Measurements from ENCODE around the gene TBATA.

DNA sequence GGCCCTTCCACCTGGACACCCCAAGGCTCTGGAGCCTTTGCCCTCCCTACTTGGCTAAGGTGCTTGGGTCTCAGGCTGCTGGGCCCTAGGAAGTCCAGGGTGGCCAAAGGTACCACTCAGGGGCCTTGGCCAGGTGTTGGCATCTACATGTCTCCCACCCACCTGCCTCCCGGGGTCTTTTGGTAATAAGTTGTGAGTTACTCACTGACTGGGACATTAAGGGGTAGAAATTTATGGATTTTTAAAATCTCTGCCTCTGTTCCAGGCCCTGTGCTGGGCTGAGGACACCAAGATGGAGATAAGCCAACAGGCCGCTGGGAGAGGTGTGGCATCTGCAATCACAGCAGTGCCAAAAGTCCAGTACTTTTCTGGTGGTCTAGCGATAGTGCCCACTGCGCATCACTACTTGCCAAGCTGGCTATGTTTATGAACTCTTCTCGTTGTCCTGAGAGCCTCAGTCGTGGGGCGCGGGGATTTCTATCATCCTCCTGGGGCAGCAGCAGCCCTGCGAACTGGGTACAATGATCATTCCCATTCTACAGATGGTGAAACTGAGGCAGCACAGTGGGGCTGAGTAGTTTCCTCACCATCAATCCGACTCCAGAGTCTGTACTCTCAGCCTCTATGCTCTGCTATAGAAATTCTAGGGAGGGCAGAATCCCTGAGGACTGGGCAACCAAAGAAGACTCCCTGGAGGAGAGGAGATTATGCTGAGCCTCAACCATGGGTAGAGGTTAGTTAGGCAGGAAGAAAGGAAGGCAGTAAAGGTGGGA lies 36.2 kb downstream of the TBATA start:
- TF ChIP-seq, protein P1, sequence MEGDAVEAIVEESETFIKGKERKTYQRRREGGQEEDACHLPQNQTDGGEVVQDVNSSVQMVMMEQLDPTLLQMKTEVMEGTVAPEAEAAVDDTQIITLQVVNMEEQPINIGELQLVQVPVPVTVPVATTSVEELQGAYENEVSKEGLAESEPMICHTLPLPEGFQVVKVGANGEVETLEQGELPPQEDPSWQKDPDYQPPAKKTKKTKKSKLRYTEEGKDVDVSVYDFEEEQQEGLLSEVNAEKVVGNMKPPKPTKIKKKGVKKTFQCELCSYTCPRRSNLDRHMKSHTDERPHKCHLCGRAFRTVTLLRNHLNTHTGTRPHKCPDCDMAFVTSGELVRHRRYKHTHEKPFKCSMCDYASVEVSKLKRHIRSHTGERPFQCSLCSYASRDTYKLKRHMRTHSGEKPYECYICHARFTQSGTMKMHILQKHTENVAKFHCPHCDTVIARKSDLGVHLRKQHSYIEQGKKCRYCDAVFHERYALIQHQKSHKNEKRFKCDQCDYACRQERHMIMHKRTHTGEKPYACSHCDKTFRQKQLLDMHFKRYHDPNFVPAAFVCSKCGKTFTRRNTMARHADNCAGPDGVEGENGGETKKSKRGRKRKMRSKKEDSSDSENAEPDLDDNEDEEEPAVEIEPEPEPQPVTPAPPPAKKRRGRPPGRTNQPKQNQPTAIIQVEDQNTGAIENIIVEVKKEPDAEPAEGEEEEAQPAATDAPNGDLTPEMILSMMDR (IDR thresholded peaks at IDR 0.05) = no peak
- TF ChIP-seq POLR2A (IDR thresholded peaks at IDR 0.05) = no peak
